ENCODE measurements around the gene PCDH10. TPM values are rescaled to one million over a fixed set of nuclear protein-coding genes. Genes with fewer than 3 reads are reported as not detected.

Gene PCDH10
- total RNA-seq, 1 donor from 2014 or later, result 0.71 TPM

GRCh38 chr4:133151341-133151690 lies 2.2 kb downstream of the PCDH10 start:
- DNase-seq (no peak), ATAC-seq (no peak)
- Histone ChIP-seq H3K4me1 (peaks cover 68% of the 10 kb centered on the region), H3K27ac (no peak overlapping the region), H3K4me3 (peak overlapping the region; percentile 45), H3K36me3 (no peaks in the 10 kb centered on the region), H3K27me3 (ENCODE audit: low read depth) (peaks cover 76% of the 10 kb centered on the region), H3K9me3 (no peaks in the 10 kb centered on the region)
- TF ChIP-seq CTCF (IDR thresholded peaks at IDR 0.05), result no peak
- intact Hi-C loops (cut with DNase I), result no loop called here

GRCh38 chr4:133151691-133152329 lies 2.7 kb downstream of the PCDH10 start:
- intact Hi-C loops (cut with DNase I), result no loop called here
- Histone ChIP-seq H3K36me3 (no peaks in the 10 kb centered on the region), H3K4me3 (peak overlapping the region; percentile 45), H3K27me3 (ENCODE audit: low read depth) (peaks cover 71% of the 10 kb centered on the region), H3K4me1 (peaks cover 63% of the 10 kb centered on the region), H3K27ac (no peak overlapping the region), H3K9me3 (no peaks in the 10 kb centered on the region)
- TF ChIP-seq CTCF (IDR thresholded peaks at IDR 0.05), result no peak
- ATAC-seq (no peak), DNase-seq (no peak)

- H3K27ac ChIP-seq, result no peak overlapping the region
- H3K4me3 ChIP-seq, result peak overlapping the region; percentile 45
- H3K36me3 ChIP-seq, result no peaks in the 10 kb centered on the region
- intact Hi-C loops (cut with DNase I), result no loop called here
- DNase-seq (no peak), ATAC-seq (no peak)
- no peaks in the 10 kb centered on the region for H3K9me3 ChIP-seq
- peaks cover 57% of the 10 kb centered on the region for H3K4me1 ChIP-seq
- peaks cover 70% of the 10 kb centered on the region for H3K27me3 ChIP-seq (ENCODE audit: low read depth)
- no peak for TF ChIP-seq CTCF (IDR thresholded peaks at IDR 0.05)
These were observed 3.3 kb downstream of the PCDH10 start for GRCh38 chr4:133152330-133152821.

GRCh38 chr4:133152831-133153481 lies 3.9 kb downstream of the PCDH10 start:
- Histone ChIP-seq H3K9me3 (no peaks in the 10 kb centered on the region), H3K4me1 (peaks cover 51% of the 10 kb centered on the region), H3K27ac (no peak overlapping the region), H3K36me3 (no peaks in the 10 kb centered on the region), H3K27me3 (ENCODE audit: low read depth) (peaks cover 68% of the 10 kb centered on the region), H3K4me3 (peak overlapping the region; percentile 45)
- DNase-seq (no peak), ATAC-seq (no peak)
- no peak for TF ChIP-seq CTCF (IDR thresholded peaks at IDR 0.05)
- intact Hi-C loops (cut with DNase I), result no loop called here

GRCh38 chr4:133154725-133155124 lies 5.6 kb downstream of the PCDH10 start:
- peak; percentile 35 for TF ChIP-seq CTCF (IDR thresholded peaks at IDR 0.05)
- Histone ChIP-seq H3K4me3 (no peak overlapping the region), H3K9me3 (no peaks in the 10 kb centered on the region), H3K4me1 (peaks cover 36% of the 10 kb centered on the region), H3K27ac (no peak overlapping the region), H3K36me3 (no peaks in the 10 kb centered on the region), H3K27me3 (ENCODE audit: low read depth) (peaks cover 51% of the 10 kb centered on the region)
- DNase-seq (no peak), ATAC-seq (no peak)
- intact Hi-C loops (cut with DNase I), result no loop called here
